Central memory CD8-positive, alpha-beta T cell (primary cell): ENCODE data around the gene ADAMTS14.
A peak's percentile ranks its signal among the peaks of the same experiment; 100 is the strongest.

Source experiments
- ATAC-seq: fragments of 150-1000 bp; cut with Tn5 transposase; replicated peaks from 2 replicates; pipeline ENCODE4 v1.10.0; 2022; ENCODE audit warnings: mild to moderate bottlenecking, moderate FRiP score, moderate number of reproducible peaks; ENCODE audit not compliant: poor library complexity, severe bottlenecking; ENCODE audit errors: extremely low read depth
- DNase-seq, 2 donors: peaks; one replicate each; pipeline ENCODE4 v3.0.0; 2021; ENCODE audit warnings: low spot score in 2 of 2
- H3K27ac Mint-ChIP-seq: one replicate; pipeline ENCODE4 v1.8.0; 2022; ENCODE audit warnings: low read depth, mild to moderate bottlenecking, moderate library complexity, mixed read lengths
- H3K27me3 Mint-ChIP-seq: one replicate; pipeline ENCODE4 v1.8.0; 2022; ENCODE audit warnings: mixed read lengths
- H3K36me3 Mint-ChIP-seq: one replicate; pipeline ENCODE4 v1.8.0; 2022; ENCODE audit warnings: mild to moderate bottlenecking, moderate library complexity, mixed read lengths; ENCODE audit not compliant: insufficient read depth
- H3K4me1 Mint-ChIP-seq: one replicate; pipeline ENCODE4 v1.8.0; 2022; ENCODE audit warnings: mixed read lengths
- H3K4me3 Mint-ChIP-seq: one replicate; pipeline ENCODE4 v1.8.0; 2022; ENCODE audit warnings: mild to moderate bottlenecking, moderate library complexity, mixed read lengths
- H3K9me3 Mint-ChIP-seq: one replicate; pipeline ENCODE4 v1.8.0; 2022; ENCODE audit warnings: mixed read lengths

ADAMTS14 gene

GRCh38 chr10:70694418-70695141 is 22.3 kb downstream of the ADAMTS14 start:
- Mint-ChIP-seq H3K4me3 (no peak overlapping the region), H3K4me1 (no peaks in the 10 kb centered on the region), H3K27ac (no peak overlapping the region), H3K27me3 (no peaks in the 10 kb centered on the region), H3K9me3 (no peaks in the 10 kb centered on the region), H3K36me3 (no peaks in the 10 kb centered on the region)
- ATAC-seq (no peak), DNase-seq (no peak)

- no peaks in the 10 kb centered on the region for H3K4me1 Mint-ChIP-seq
- no peaks in the 10 kb centered on the region for H3K27me3 Mint-ChIP-seq
- ATAC-seq, result no peak
- no peaks in the 10 kb centered on the region for H3K9me3 Mint-ChIP-seq
- no peak overlapping the region for H3K27ac Mint-ChIP-seq
- H3K36me3 Mint-ChIP-seq, result no peaks in the 10 kb centered on the region
- no peak overlapping the region for H3K4me3 Mint-ChIP-seq
- DNase-seq, result no peak
These were observed 23.1 kb downstream of the ADAMTS14 start for GRCh38 chr10:70695241-70696030.

GRCh38 chr10:70698211-70698610 is 25.9 kb downstream of the ADAMTS14 start:
- Mint-ChIP-seq H3K27me3 (no peaks in the 10 kb centered on the region), H3K4me1 (no peaks in the 10 kb centered on the region), H3K27ac (no peak overlapping the region), H3K9me3 (no peaks in the 10 kb centered on the region), H3K36me3 (no peaks in the 10 kb centered on the region), H3K4me3 (no peak overlapping the region)
- DNase-seq (no peak), ATAC-seq (no peak)

GRCh38 chr10:70699063-70699658 is 26.9 kb downstream of the ADAMTS14 start:
- H3K36me3 Mint-ChIP-seq, result no peaks in the 10 kb centered on the region
- H3K27ac Mint-ChIP-seq, result no peak overlapping the region
- H3K4me1 Mint-ChIP-seq, result no peaks in the 10 kb centered on the region
- no peaks in the 10 kb centered on the region for H3K27me3 Mint-ChIP-seq
- H3K4me3 Mint-ChIP-seq, result no peak overlapping the region
- no peaks in the 10 kb centered on the region for H3K9me3 Mint-ChIP-seq
- ATAC-seq, result no peak
- DNase-seq, result no peak

- Mint-ChIP-seq H3K4me3 (no peak overlapping the region), H3K36me3 (no peaks in the 10 kb centered on the region), H3K27ac (no peak overlapping the region), H3K9me3 (no peaks in the 10 kb centered on the region), H3K4me1 (no peaks in the 10 kb centered on the region), H3K27me3 (no peaks in the 10 kb centered on the region)
- ATAC-seq (no peak), DNase-seq (no peak)
These were observed 27.4 kb downstream of the ADAMTS14 start for GRCh38 chr10:70699659-70700174.

- H3K4me1 Mint-ChIP-seq, result no peaks in the 10 kb centered on the region
- no peak for ATAC-seq
- no peak overlapping the region for H3K27ac Mint-ChIP-seq
- H3K9me3 Mint-ChIP-seq, result no peaks in the 10 kb centered on the region
- no peak overlapping the region for H3K4me3 Mint-ChIP-seq
- H3K27me3 Mint-ChIP-seq, result no peaks in the 10 kb centered on the region
- DNase-seq, result no peak
- no peaks in the 10 kb centered on the region for H3K36me3 Mint-ChIP-seq
These were observed 30.0 kb downstream of the ADAMTS14 start for GRCh38 chr10:70702190-70702763.

GRCh38 chr10:70704211-70704610 is 31.9 kb downstream of the ADAMTS14 start:
- Mint-ChIP-seq H3K36me3 (no peaks in the 10 kb centered on the region), H3K27ac (no peak overlapping the region), H3K27me3 (no peaks in the 10 kb centered on the region), H3K9me3 (no peaks in the 10 kb centered on the region), H3K4me3 (no peak overlapping the region), H3K4me1 (no peaks in the 10 kb centered on the region)
- ATAC-seq (no peak), DNase-seq (no peak)

GRCh38 chr10:70705121-70705861 is 33.0 kb downstream of the ADAMTS14 start:
- DNase-seq, result no peak
- Mint-ChIP-seq H3K9me3 (no peaks in the 10 kb centered on the region), H3K4me3 (no peak overlapping the region), H3K27ac (no peak overlapping the region), H3K27me3 (no peaks in the 10 kb centered on the region), H3K36me3 (no peaks in the 10 kb centered on the region), H3K4me1 (no peaks in the 10 kb centered on the region)
- no peak for ATAC-seq

GRCh38 chr10:70711177-70711576 is 38.9 kb downstream of the ADAMTS14 start:
- ATAC-seq (no peak), DNase-seq (no peak)
- Mint-ChIP-seq H3K4me1 (no peaks in the 10 kb centered on the region), H3K27ac (no peak overlapping the region), H3K27me3 (no peaks in the 10 kb centered on the region), H3K4me3 (no peak overlapping the region), H3K9me3 (no peaks in the 10 kb centered on the region), H3K36me3 (no peaks in the 10 kb centered on the region)

- Mint-ChIP-seq H3K4me3 (no peak overlapping the region), H3K36me3 (no peaks in the 10 kb centered on the region), H3K9me3 (no peaks in the 10 kb centered on the region), H3K27me3 (no peaks in the 10 kb centered on the region), H3K27ac (no peak overlapping the region), H3K4me1 (no peaks in the 10 kb centered on the region)
- DNase-seq, result no peak
- ATAC-seq, result no peak
These were observed 39.6 kb downstream of the ADAMTS14 start for GRCh38 chr10:70711911-70712310.

GRCh38 chr10:70714245-70714644 is 41.9 kb downstream of the ADAMTS14 start:
- no peak for DNase-seq

GRCh38 chr10:70714951-70715350 is 42.6 kb downstream of the ADAMTS14 start:
- ATAC-seq (no peak), DNase-seq (no peak)
- H3K36me3 Mint-ChIP-seq, result peaks cover 2% of the 10 kb centered on the region
- peak overlapping the region; percentile 69 for H3K27ac Mint-ChIP-seq
- H3K9me3 Mint-ChIP-seq, result no peaks in the 10 kb centered on the region
- no peaks in the 10 kb centered on the region for H3K27me3 Mint-ChIP-seq
- H3K4me3 Mint-ChIP-seq, result no peak overlapping the region
- H3K4me1 Mint-ChIP-seq, result no peaks in the 10 kb centered on the region

More at GRCh38 chr10:70714245-70714644, 41.9 kb downstream of the ADAMTS14 start:
- no peak for ATAC-seq
- Mint-ChIP-seq H3K27ac (peak overlapping the region; percentile 69), H3K27me3 (no peaks in the 10 kb centered on the region), H3K9me3 (no peaks in the 10 kb centered on the region), H3K4me1 (no peaks in the 10 kb centered on the region), H3K4me3 (no peak overlapping the region), H3K36me3 (peaks cover 2% of the 10 kb centered on the region)
